SU-DHL-6 (cell line): Measurements from ENCODE around the gene PNPLA6.

Experiments
- EZH2phosphoT487 ChIP-seq: fragments of 200-600 bp; sonication (generic), shearing (Covaris generic); conservative IDR thresholded peaks from 2 replicates; pipeline ENCODE4 v1.6.1; 2018; ENCODE audit warnings: mild to moderate bottlenecking, antibody characterized with exemption, low read length, moderate library complexity, mixed read lengths
- TF ChIP-seq, protein P1 (sequence below): fragments of 200-600 bp; sonication (generic); IDR thresholded peaks from one replicate; pipeline ENCODE4 v1.5.1; 2017; ENCODE audit warnings: antibody characterized with exemption, mild to moderate bottlenecking, low read length, moderate library complexity; ENCODE audit not compliant: insufficient read depth, poor library complexity, severe bottlenecking

DNA sequence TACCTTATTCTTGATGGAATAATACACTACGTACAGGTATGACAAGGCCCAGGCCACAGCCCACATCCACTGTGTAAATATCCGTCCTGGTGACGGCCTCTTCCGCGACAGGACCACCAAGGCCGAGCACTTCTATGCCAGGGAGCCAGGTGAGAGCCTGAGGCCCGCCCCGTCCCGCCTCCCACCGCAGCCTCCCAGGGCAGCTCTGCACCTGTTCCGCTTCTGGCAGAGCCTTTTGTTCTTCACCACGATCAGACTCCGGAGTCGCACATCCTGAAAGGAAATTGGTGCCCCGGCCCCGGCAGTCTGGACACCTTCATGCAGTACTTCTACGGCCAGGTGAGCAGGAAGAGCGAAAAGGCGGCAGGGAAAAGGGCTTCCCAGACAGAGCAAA lies 30.2 kb upstream of the PNPLA6 start:
- TF ChIP-seq, protein P1, sequence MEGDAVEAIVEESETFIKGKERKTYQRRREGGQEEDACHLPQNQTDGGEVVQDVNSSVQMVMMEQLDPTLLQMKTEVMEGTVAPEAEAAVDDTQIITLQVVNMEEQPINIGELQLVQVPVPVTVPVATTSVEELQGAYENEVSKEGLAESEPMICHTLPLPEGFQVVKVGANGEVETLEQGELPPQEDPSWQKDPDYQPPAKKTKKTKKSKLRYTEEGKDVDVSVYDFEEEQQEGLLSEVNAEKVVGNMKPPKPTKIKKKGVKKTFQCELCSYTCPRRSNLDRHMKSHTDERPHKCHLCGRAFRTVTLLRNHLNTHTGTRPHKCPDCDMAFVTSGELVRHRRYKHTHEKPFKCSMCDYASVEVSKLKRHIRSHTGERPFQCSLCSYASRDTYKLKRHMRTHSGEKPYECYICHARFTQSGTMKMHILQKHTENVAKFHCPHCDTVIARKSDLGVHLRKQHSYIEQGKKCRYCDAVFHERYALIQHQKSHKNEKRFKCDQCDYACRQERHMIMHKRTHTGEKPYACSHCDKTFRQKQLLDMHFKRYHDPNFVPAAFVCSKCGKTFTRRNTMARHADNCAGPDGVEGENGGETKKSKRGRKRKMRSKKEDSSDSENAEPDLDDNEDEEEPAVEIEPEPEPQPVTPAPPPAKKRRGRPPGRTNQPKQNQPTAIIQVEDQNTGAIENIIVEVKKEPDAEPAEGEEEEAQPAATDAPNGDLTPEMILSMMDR: no peak
- TF ChIP-seq EZH2phosphoT487: no peak
